Cardiac fibroblast (primary cell): Measurements from ENCODE around the gene NELL2.
"Not testable (repeated sequence)": the region's sequence is repeated elsewhere in the genome, so short reads cannot be mapped to it uniquely, and the experiment has no call there.

Source experiments
- DNase-seq, 2 donors: peaks; one replicate each; pipeline versions ENCODE4 v3.0.0 to v3.0.0-alpha.2; 2010; ENCODE audit warnings: low read depth in 2 of 2
- H3K4me3 ChIP-seq, 2 donors: replicated peaks in 1 of 2; 1 replicate in 1 of 2; 2 replicates in 1 of 2; pipeline ENCODE4 v1.5.1; 2011; ENCODE audit warnings: low read depth in 2 of 2, low read length in 2 of 2, mild to moderate bottlenecking in 2 of 2, moderate library complexity in 1 of 2
- CTCF ChIP-seq: IDR thresholded peaks from one replicate; pipeline ENCODE4 v1.5.1; 2011; ENCODE audit warnings: low read depth, mild to moderate bottlenecking, low read length, inconsistent platforms

Gene NELL2

GRCh38 chr12:44708218-44708617, 167.9 kb downstream of the NELL2 start:
- H3K4me3 ChIP-seq = no peak overlapping the region
- TF ChIP-seq CTCF = no peak
- no peak for DNase-seq

GRCh38 chr12:44703182-44703910, 172.8 kb downstream of the NELL2 start:
- DNase-seq = no peak
- TF ChIP-seq CTCF = no peak
- no peak overlapping the region for H3K4me3 ChIP-seq

GRCh38 chr12:44697511-44697910, 178.6 kb downstream of the NELL2 start:
- no peak for TF ChIP-seq CTCF
- no peak for DNase-seq
- H3K4me3 ChIP-seq = no peak overlapping the region

GRCh38 chr12:44696542-44696941, 179.6 kb downstream of the NELL2 start:
- H3K4me3 ChIP-seq = no peak overlapping the region
- no peak for TF ChIP-seq CTCF
- DNase-seq = peak in 1 of 2 donors; percentile 2

GRCh38 chr12:44694017-44694416, 182.1 kb downstream of the NELL2 start:
- H3K4me3 ChIP-seq = no peak overlapping the region
- no peak for DNase-seq
- TF ChIP-seq CTCF = no peak

GRCh38 chr12:44689587-44689986, 186.5 kb downstream of the NELL2 start:
- DNase-seq = no peak
- TF ChIP-seq CTCF = no peak
- H3K4me3 ChIP-seq = no peak overlapping the region

- not testable (repeated sequence) for H3K4me3 ChIP-seq, DNase-seq
Observed at GRCh38 chr12:44686821-44687432, 189.2 kb downstream of the NELL2 start.
